Activated CD8-positive, alpha-beta memory T cell treated with anti-CD3 and anti-CD28 coated beads, Interleukin-2, amount 50 U/mL, for 4 hours (primary cell): Measurements from ENCODE around the gene PPP1R1A.
A peak's percentile ranks its signal among the peaks of the same experiment; 100 is the strongest.

Experiments
- DNase-seq: peaks from one replicate; pipeline ENCODE4 v3.0.0-alpha.2; 2020

PPP1R1A gene

DNA sequence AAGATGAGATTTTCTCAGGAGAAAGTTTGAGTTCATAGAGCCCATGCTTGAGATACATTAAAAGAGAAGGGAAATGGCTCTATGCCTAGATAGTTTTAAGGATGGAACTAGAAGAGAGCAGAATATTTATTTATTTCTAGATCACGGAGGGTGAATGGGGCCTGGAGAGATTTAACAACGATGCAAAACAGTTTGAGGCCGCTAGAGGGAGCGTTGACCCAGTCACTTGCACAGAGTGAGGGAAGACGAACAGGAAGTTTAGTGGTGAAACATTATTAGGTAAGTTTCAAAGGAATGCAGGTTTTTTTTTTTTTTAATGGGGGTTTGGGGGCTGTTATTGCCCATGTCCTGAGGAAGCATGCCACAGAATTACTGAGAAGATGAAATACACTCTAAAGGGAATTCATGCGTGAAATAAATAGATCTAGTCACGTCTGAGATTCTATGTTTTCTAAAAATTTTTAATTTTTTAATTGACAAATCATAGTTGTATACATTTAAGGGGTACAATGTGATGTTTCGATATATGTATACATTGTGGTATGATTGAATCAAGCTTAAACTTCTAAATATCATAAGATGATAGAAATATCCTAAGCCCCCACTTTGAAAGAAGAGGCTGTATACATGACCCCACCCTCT lies 14.8 kb upstream of the PPP1R1A start:
- DNase-seq, result peak; percentile 61

DNA sequence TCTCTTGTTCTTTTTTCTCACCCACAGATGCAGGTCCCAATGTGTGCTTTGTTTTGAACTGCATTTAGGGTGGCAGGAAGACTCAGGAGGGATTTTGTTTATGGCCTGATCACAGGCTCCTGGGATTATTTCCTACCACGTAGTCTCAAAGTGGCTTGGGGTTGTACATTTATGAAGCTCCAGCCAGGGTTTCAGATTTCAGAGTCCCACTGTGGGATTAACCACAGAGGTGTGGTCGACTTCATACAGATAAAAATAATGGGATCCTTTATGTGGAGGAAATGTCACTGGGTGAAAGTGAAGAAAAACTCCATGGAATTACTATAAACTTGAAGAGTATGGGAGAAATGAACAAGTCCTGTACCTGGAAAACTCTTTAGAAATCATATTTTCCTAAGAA lies 14.2 kb upstream of the PPP1R1A start:
- DNase-seq, result no peak

DNA sequence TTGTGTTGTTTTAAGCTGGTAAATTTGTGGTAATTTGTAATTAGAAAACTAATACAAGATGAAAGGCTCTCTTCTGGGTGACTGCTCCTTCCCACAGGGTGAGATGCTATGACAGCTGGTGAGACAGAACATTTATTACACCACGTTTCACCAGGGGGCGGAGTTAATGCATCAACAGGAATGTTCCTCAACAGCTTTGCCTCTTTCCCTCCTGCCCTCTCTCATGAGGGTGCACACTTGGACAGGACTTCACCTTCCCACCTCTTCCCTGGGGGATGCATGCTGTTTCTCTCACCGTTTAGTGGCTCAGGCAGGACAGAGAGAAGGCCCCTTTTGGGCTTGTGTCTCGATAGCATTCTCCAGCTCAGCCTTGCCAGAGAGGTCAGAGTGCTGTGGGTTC lies 13.4 kb upstream of the PPP1R1A start:
- DNase-seq, result no peak

DNA sequence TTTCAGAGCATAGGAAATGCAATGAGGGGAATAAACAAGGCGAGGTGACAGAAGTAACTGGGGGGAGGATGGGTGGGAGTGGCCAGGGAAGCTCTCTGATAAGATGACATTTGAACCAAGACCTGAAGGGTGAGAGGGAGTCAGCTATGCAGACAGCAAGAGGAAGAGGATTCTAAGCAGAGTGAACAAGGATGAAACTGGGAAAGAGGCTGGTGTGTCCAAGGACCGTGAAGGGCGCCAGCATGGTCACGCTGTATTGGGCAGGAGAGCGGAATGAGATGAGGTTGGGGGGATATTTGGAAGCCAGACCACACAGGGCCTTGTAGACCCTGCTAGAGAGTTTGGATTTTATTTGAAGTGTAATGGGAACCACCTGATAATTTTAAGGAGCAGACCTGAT lies 10.5 kb upstream of the PPP1R1A start:
- DNase-seq, result no peak

DNA sequence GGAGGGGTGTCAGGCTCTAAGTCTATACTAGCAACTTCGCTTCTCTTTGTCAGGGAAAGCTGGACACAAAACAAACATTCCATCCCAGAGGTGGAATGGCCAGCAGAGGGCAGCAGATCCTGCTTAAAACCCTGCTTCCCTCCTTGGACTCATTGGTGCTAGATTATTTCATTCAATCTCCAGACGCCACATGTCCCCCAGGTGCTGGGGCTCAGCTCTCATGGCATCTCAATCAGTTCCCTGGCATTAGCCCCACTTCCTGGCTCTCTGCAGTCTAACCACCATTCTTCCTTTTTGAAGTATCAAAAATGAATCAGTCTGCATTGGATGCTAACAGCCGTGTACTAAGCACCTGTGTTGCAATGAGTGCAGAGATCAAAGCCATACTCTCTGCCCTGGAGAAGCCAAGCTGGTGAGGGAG lies 8.1 kb upstream of the PPP1R1A start:
- peak; percentile 56 for DNase-seq

DNA sequence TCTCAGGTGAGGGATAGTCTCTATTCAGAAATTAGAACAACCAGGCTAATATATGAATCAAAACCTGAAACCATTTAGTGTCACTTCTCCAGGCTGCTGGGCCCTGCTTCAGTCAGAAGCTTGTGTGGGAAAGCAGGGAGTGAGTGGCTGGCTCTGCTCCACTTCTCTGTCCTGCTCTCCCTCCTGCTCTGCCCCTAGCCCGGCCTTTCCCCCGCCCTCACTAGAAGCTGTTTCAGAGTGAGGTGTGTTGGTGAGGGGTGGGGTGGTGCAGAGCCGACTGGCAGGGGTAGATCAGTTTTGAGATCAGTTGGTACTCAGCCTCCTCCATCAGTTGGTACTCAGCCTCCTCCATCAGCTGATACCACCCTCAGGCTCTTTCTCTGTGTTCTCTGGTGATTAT lies 7.0 kb upstream of the PPP1R1A start:
- DNase-seq, result no peak

DNA sequence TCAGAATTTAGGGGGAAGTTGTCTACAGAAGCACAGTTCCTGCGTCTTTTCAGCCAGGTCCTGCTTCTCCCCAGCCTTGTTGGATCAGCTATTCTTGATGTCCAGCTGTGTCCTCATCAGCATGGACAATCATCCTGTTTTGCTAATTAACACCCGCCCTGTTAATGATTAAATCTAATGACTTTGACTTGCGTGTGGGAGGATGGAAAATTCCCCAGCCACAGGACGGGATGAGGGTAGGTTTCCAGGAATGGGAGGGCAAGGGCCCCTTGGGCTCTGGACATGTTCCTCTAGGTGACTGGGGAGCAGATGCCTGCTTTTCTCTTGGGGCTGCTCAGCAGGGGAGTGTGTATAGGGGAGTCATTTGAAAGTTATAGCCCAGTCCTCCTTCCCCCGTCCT lies 5.3 kb upstream of the PPP1R1A start:
- DNase-seq, result no peak

DNA sequence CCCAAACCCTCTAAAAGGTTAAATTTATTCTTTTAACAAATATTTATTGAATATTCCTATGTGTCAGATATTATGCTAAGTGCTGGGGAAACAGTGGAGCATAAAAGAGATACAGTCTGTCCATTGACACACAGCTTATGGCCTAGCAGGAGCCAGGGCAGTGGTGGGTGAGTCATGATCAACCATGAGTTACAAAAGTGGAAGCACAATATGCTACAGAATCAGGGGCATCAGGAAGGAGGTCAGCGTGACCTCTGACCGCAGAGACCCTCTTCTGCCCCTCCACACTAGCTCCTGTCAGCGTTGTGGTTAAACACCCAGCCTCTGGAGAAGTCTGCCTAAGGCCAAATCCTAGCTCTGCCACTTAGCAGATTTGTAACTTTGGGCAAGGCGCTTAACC lies 4.7 kb upstream of the PPP1R1A start:
- DNase-seq, result no peak

DNA sequence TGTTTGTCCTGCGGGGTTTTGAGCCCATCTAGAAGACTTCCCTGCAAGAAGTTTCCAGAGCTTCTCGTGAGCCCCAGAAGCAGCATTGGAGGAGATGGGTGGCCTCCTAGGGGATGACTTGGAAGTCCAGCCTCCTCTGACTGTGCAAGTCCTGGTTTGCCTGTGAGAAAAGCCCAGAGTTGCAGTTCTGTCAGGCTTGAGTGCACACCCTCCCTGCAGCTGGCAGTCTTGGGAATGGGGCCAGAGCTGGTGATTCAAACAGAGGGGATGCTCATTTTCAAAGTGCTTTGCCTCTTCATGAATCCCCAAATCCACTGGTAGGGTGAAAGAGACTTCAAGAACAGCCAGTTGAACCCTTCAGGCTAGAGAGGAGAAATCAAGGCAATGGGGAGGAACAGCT lies 3.9 kb upstream of the PPP1R1A start:
- DNase-seq, result no peak

DNA sequence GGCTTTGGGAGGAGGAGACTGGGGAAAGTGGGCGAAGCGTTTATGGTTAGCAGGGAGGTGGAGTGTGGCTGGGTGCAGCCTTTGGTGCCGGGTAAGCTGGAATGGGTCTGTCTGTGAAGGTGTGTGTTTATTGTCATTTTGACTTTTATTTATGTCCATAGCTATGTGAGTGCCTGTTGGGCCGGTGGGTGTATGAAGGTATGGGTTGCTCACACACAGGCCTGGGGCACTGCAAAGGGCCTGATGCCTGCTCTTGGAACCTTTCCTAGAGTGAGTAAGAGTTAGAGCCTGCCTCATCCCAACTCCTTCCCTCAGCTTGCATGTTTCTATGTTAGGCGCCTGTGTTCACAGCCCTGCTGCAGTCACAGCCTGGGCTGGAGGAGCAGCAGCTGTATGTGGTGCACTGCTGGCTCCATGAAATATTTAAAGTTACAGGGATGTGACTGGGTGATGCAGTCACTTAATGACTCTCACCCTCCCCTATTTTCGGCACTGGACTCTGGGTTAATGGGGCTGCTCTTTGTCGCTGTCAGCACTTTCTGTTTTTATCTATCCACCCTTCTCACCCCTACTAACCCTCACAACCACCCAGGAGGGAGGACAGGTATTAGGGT lies 2.6 kb upstream of the PPP1R1A start:
- DNase-seq, result no peak

DNA sequence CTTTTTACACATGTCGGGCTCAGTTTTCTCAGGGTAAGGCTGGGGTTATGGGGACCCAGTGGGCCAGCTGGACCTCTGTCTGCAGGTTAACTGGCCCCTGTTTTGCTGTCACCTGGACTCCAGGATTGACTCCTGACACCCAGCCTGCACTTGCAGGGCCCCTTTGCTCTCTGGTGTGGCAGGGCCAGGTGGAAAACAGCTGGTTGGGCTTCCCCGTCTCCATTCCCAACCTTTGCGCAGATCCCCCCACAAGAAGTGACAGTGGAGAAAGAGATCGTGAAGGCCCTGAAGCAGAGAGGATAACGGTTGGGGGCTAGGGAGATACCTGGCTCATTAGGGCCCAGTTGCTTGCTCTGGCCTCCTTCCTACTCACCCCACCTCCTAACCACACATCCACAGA lies 1.5 kb upstream of the PPP1R1A start:
- DNase-seq, result no peak

DNA sequence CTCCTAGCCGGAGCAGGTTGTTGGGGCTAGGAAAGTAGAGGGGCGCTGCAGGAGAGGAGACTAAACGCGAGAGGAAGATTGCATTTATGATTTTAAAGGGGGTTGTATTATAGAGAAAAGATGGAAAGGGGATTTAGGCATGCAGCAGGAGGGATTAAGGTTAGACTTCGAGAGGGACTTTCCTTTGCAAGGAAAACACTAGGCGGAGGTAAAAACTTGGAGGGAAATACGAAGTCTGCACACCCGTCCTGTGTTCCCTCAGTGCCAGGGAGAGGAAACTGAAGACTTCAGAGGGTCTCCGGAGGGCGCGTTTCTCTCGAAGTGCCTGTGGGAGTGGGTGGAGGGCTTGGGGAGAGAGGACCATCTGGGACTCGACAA lies 420 bp upstream of the PPP1R1A start:
- DNase-seq, result no peak

DNA sequence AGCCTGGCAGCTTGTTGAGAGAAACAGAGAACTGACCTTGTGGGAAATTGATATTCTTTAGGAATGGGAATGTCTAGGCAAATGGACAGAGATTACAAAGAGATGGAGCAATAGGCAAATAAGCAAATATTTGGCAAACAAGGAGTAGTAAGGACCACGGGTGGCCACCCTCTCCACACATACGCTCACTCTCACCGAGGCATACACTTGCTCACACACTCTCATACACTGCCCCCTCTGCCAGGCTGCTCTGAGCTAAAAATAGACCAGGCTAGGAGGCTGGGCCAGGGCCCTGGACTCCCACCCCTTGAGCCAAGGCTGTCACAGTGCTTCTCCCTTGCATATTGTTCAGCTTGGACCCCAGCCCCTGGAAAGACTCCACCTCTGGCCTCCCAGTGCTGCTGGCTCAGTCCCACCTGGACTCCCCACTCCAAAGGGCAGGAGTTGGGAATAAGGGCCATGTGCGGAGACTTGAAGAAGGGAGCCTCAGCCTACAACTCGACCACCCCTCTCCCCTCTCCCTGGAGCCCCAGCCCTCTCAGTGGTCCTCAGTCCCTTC lies 1.1 kb downstream of the PPP1R1A start:
- no peak for DNase-seq

DNA sequence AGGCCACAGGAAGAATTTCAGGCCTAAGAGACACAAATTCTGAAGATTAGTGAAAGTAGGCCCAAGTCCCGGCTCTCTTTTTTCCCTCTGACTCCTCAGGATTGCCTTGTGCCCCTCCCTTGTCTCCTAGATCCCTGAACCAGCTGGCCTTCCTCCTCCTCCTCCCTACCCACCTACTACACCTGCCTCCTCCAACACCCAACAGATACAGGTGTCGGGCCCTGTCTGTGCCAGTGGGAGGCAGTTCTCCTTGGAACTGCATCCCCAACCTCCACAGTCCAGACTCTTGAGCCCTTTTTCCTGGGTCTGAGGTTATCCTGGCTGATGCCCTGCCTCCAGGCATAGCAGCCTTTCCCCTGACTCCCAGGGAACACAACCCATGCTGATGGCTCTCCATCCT lies 1.8 kb downstream of the PPP1R1A start:
- no peak for DNase-seq

DNA sequence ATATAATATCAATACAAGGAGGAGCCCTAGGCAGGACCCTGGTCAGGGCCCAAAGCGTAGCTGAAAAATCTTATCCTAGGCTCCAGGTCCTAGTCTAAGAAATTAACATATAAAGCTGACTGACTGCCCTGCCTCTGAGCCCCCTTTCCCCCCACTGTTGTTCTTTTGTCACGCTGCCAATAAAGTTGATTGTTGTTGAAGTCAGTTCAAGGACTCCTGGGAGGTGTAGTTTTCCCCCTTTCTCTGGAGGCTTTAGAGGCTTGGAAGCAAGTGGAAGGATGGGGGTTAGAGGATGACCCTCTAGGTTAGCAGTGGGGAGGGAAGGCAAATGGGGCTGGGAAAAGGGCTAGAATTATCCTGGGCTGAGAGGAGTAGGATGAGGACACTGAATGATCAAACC lies 3.2 kb downstream of the PPP1R1A start:
- DNase-seq, result no peak

DNA sequence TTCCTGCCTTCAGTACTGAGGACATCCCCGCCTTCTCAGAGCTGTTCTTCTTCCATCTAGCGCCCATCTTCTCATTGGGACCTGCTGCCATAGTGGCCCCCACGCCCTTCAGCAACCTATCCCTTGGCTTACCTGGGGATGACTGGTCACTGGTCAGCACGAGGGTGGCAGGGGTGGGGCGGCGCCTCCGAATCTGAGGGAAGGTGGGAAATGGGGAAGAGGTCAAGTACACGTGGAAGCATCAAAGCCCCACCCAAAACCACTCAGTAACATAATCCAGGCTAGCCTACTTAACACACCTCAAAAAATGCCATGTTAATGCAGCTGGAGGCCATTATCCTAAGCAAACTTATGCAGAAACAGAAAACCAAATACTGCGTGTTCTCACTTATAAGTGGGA lies 4.3 kb downstream of the PPP1R1A start:
- DNase-seq, result no peak

DNA sequence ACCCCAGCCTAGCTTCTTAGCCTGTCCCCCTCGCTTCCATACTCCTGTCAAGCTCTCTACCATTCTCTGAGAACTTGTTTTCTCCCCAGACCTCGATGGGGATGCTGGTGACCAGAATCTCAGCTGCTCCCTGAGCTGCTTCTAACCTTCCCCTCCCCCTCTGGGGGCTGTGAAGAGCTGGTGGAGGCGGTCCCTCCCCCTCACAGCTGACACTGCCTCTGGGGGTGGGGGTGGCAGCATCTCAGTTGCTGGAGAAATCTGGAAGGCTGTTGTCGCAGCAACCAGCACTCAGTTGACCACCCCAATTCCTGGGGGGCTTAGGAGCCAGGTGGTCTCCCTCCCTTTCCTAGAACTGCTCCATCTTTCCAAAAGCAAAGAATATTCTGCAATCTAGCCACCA lies 4.7 kb downstream of the PPP1R1A start:
- no peak for DNase-seq

DNA sequence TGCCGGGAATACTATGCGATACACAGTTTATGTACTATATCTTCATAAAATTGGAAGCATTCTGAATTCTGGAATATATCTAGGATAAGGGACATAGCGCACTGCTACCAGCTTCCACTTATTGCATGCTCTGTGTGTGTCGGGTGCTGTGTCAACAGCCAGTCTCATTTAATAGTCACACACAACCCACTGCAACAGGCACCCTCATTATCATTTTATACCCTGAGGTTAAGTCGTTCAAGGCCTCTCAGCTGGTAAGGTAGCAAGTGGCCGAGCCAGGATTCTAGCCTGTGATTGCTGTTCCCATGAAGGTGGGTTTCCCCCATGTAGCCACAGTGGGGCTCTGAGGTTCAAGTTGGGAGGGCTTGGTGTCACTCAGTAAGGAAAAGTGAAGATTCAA lies 7.0 kb downstream of the PPP1R1A start:
- no peak for DNase-seq

DNA sequence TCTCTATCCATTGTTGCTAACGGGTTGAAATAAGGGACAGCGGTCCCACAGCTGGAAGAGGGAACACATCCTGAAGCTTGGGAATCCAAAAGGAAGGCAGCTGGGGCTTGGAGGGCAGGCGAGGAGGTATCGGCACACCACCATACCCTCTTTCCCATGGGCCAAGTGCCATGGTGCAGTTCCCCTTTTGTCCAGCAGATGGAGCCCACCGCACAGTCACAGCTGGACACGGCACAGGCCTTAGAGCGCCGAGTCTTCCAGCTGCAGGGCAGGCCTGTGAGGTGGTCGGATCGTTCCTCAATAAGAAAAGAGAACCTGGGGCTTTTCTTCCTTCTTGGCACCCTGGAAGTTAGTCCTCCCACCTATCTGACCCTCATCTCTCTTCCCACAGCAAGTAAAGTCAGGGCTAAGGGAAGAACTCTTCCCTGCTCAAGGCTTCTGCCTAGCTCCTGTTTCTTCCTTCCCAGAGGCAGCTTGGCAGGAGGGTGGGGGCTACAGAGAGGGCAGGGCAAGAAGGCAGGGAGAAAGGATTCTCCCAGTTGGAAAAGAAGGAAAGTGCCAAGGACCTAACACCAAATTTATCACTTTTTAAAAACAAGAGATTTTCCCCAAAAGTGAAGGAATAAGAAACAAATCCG lies 8.6 kb downstream of the PPP1R1A start:
- peak; percentile 84 for DNase-seq

DNA sequence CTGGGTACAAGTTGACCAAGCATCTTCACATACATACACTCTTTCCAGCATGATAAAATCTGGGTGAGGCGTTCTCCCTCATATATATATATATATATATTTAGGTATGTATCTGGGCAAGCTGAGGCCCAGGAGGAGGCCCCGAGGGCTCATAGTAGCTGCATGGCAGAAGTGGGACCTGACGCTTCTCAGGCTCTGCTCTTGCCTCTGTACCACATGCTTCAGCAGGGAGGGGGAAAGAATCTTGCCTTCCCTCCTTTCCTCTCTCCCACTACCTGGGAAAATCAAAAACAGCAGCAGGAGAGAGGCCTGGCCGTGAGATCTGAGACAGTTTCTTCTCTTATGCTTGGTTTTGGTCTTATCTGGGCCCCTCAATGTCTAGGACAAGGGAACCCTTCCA lies 9.2 kb downstream of the PPP1R1A start:
- no peak for DNase-seq

DNA sequence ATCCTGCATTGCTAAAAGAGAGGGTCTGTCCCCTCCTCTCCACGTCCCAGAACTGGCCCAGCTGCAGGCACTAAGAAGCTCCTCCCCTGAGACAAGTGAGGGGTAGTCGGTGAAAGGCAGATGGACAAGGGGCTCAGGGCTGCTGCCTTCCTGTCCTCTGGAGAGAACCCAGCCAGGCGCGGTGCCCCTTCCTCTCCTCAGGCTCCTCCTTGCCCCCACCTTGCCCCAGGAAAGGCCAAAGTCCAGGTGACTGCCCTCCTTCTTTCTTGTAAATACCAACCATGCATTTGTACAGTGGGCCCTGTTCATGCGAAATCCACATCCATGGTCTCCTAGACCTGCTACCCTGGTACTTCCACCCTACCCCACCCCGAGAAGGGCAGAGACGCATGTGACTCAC lies 9.7 kb downstream of the PPP1R1A start:
- no peak for DNase-seq

DNA sequence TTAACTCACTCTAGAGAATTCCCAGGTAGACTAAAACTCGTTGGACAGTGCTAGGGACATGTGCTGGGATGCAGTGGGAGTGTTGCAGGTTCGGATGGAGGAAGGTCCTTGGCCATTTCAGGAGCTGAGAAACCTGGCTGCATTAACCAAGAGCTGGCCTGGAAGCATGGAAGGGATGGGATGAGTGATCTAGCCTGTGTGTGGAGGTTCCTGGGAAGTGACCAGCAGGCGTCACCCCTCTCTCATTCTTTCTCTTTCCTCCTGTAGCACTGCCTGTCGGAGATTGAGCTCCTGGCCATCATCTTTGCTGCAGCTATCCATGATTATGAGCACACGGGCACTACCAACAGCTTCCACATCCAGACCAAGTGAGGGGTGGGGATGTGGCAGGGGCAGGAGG lies 15.6 kb downstream of the PPP1R1A start:
- no peak for DNase-seq

DNA sequence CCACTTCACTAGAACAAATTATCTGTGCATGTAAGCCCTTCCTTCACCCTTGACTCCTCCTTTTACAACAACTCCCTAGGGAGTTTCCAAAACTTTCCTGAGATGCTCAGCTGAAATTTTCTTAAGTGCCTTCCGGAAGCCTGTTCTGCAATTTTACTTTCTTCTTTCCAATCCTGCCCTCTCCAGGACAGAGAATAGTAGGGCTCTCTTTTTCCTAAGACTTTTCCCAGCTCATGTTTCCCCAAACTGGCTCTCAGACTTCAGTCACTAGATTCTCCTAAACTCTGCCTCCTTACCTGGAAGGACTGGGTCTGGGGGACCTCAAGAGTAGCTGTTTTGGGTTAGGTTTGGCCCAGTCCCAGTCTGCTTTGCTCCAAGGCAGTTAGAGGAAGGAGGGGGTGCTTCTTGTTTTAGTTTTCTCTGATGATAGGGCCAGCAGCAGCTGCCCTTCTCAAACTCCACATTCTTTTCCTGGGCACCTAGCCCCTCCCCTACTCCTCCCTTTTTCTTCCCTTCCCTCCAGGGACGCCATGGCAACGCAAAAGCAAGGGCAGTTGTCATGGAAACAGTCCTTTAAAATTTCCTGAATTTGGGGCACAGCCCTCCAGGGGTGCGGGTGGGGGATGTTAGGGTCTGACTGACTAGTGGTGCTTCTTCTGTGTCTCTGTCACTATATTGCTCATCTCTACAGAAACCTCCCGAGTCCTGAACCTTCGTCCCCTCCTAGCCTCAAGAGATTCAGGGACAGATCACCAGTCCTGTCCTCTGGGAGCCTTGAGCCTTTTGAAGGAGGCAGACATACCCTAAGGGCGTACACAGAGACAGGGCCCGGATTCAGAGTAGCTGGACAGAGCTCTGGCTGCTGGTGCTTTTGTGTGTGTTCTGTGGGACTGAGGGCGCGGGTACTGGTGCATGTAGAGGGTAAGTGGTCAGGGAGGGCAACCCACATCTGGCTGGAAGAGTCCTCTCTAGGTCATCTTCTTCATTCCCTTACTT lies 17.0 kb downstream of the PPP1R1A start:
- DNase-seq, result no peak
